Keratinocyte (primary cell): Measurements from ENCODE around the gene GATAD2B.

ENCODE experiments used
- EZH2 ChIP-seq: IDR thresholded peaks from one replicate; pipeline ENCODE4 v1.6.1; 2012; ENCODE audit warnings: inconsistent platforms, mild to moderate bottlenecking, low read length, moderate library complexity
- TF ChIP-seq, protein P1 (sequence below), 3 experiments: IDR thresholded peaks in 1 of 3; conservative IDR thresholded peaks in 1 of 3; optimal IDR thresholded peaks in 1 of 3; 2 replicates in 2 of 3; 3 replicates in 1 of 3; pipeline versions ENCODE3 to v1.5.1; 2011; ENCODE audit warnings: low read length in 3 of 3, mild to moderate bottlenecking in 3 of 3, moderate library complexity in 2 of 3, control low read depth in 1 of 3, inconsistent platforms in 1 of 3; ENCODE audit not compliant: insufficient read depth in 2 of 3; ENCODE audit errors: extremely low read depth in 1 of 3

DNA sequence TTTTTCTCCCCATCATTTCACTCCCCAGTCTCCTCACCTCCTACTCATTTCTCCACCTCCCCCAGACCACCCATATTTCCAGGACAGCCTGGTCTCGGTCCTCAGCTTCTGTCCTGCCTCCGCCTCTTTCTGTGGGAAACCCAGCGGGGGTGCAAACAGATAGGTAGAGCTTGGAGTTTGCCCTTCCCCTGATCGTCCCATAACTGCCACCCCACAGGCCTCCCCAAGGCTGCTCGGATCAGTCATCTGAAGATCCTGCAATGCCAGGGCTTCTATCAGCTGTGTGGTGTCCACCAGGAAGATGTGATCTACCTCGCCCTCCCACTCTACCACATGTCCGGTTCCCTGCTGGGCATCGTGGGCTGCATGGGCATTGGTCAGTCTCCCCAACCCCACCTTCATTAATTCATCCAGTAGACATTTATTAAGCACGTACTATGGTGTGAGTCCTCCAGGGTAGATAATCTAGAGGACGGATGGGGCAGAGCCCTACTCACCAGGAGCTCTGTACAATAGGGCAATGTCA is 145.9 kb downstream of the GATAD2B start:
- TF ChIP-seq, protein P1, sequence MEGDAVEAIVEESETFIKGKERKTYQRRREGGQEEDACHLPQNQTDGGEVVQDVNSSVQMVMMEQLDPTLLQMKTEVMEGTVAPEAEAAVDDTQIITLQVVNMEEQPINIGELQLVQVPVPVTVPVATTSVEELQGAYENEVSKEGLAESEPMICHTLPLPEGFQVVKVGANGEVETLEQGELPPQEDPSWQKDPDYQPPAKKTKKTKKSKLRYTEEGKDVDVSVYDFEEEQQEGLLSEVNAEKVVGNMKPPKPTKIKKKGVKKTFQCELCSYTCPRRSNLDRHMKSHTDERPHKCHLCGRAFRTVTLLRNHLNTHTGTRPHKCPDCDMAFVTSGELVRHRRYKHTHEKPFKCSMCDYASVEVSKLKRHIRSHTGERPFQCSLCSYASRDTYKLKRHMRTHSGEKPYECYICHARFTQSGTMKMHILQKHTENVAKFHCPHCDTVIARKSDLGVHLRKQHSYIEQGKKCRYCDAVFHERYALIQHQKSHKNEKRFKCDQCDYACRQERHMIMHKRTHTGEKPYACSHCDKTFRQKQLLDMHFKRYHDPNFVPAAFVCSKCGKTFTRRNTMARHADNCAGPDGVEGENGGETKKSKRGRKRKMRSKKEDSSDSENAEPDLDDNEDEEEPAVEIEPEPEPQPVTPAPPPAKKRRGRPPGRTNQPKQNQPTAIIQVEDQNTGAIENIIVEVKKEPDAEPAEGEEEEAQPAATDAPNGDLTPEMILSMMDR (optimal IDR thresholded peaks at IDR 0.05 in 1 of 3, IDR thresholded peaks at IDR 0.05 in 1 of 3, conservative IDR thresholded peaks at IDR 0.05 in 1 of 3; ENCODE audit: extremely low read depth in 1 of 3, insufficient read depth in 2 of 3, low read length in 3 of 3) = no peak
- TF ChIP-seq EZH2 = no peak
